Measurements from ENCODE around the gene ELF1. TPM values are rescaled to one million over a fixed set of nuclear protein-coding genes. Genes with fewer than 3 reads are reported as not detected.
"Not testable (repeated sequence)": the region's sequence is repeated elsewhere in the genome, so short reads cannot be mapped to it uniquely, and the experiment has no call there.

ELF1 gene
- total RNA-seq, 2 experiments from 2014 or later, result 159 to 169 TPM

- no peaks in the 10 kb centered on the region for H3K27me3 Mint-ChIP-seq
- H3K4me3 Mint-ChIP-seq, result peak overlapping the region; percentile 88
- DNase-seq, result no peak
- no peaks in the 10 kb centered on the region for H3K9me3 Mint-ChIP-seq
- ChIA-PET CTCF (interaction anchor here (0.7 to 2.2 kb wide), 12 partner anchors 14 to 175 kb away, joined by 3 to 10 read pairs (median 4); no protein-coding TSS in a partner anchor), POLR2A (interaction anchor here (0.8 to 3.3 kb wide), 12 partner anchors 15 to 150 kb away, joined by 3 to 19 read pairs (median 6); partner anchors contain the start of genes ELF1, MRPS31, SLC25A15 and WBP4)
- H3K27ac Mint-ChIP-seq, result peak overlapping the region; percentile 83
- peaks cover 7% of the 10 kb centered on the region for H3K36me3 Mint-ChIP-seq (ENCODE audit: low read depth)
- peaks cover 28% of the 10 kb centered on the region for H3K4me1 Mint-ChIP-seq
Observed at GRCh38 chr13:40920826-40921225, 98.3 kb downstream of the ELF1 start.

- H3K36me3 Mint-ChIP-seq (ENCODE audit: low read depth); H3K4me3 Mint-ChIP-seq; H3K9me3 Mint-ChIP-seq; H3K27me3 Mint-ChIP-seq; DNase-seq; H3K27ac Mint-ChIP-seq: not testable (repeated sequence)
- POLR2A ChIA-PET, result interaction anchor here (1.3 to 3.3 kb wide), 2 partner anchors 14 to 100 kb away, joined by 4 to 19 read pairs; partner anchors contain the start of gene ELF1
- H3K4me1 Mint-ChIP-seq, result peaks cover 28% of the 10 kb centered on the region
- CTCF ChIA-PET, result interaction anchor here (0.8 to 1.8 kb wide), 2 partner anchors 105 to 110 kb away, joined by 3 to 4 read pairs; no protein-coding TSS in a partner anchor
Observed at GRCh38 chr13:40919901-40920300, 99.2 kb downstream of the ELF1 start.

GRCh38 chr13:40916207-40916998 is 102.7 kb downstream of the ELF1 start:
- Mint-ChIP-seq H3K36me3 (ENCODE audit: low read depth) (peaks cover 7% of the 10 kb centered on the region), H3K27me3 (no peaks in the 10 kb centered on the region), H3K27ac (no peak overlapping the region), H3K4me1 (peaks cover 23% of the 10 kb centered on the region), H3K4me3 (no peak overlapping the region), H3K9me3 (no peaks in the 10 kb centered on the region)
- ChIA-PET CTCF (no interaction called here), POLR2A (interaction anchor here (1.6 kb wide), 1 partner anchor 13 kb away, joined by 3 read pairs; no protein-coding TSS in a partner anchor)
- DNase-seq, result no peak

- H3K27ac Mint-ChIP-seq; H3K27me3 Mint-ChIP-seq; DNase-seq; H3K4me3 Mint-ChIP-seq; H3K36me3 Mint-ChIP-seq (ENCODE audit: low read depth); H3K9me3 Mint-ChIP-seq; CTCF ChIA-PET: not testable (repeated sequence)
- POLR2A ChIA-PET, result interaction anchor here (1.6 kb wide), 1 partner anchor 14 kb away, joined by 3 read pairs; no protein-coding TSS in a partner anchor
- H3K4me1 Mint-ChIP-seq, result peaks cover 23% of the 10 kb centered on the region
Observed at GRCh38 chr13:40914863-40915262, 104.3 kb downstream of the ELF1 start.

- Mint-ChIP-seq H3K27me3 (no peaks in the 10 kb centered on the region), H3K36me3 (ENCODE audit: low read depth) (peaks cover 5% of the 10 kb centered on the region), H3K27ac (no peak overlapping the region), H3K9me3 (no peaks in the 10 kb centered on the region), H3K4me3 (no peak overlapping the region), H3K4me1 (peaks cover 17% of the 10 kb centered on the region)
- CTCF ChIA-PET, result no interaction called here
- POLR2A ChIA-PET, result interaction anchor here (1.7 kb wide), 1 partner anchor 141 kb away, joined by 3 read pairs; no protein-coding TSS in a partner anchor
- no peak for DNase-seq
Observed at GRCh38 chr13:40911341-40911740, 107.8 kb downstream of the ELF1 start.

- Mint-ChIP-seq H3K36me3 (ENCODE audit: low read depth) (peaks cover 3% of the 10 kb centered on the region), H3K27ac (no peak overlapping the region), H3K9me3 (no peaks in the 10 kb centered on the region), H3K4me1 (peaks cover 15% of the 10 kb centered on the region), H3K4me3 (no peak overlapping the region), H3K27me3 (no peaks in the 10 kb centered on the region)
- POLR2A ChIA-PET, result interaction anchor here (1.7 kb wide), 1 partner anchor 140 kb away, joined by 3 read pairs; no protein-coding TSS in a partner anchor
- CTCF ChIA-PET, result no interaction called here
- DNase-seq, result no peak
Observed at GRCh38 chr13:40910324-40911050, 108.6 kb downstream of the ELF1 start.

- DNase-seq; H3K36me3 Mint-ChIP-seq (ENCODE audit: low read depth); CTCF ChIA-PET; H3K27ac Mint-ChIP-seq; H3K9me3 Mint-ChIP-seq; H3K27me3 Mint-ChIP-seq; POLR2A ChIA-PET; H3K4me3 Mint-ChIP-seq: not testable (repeated sequence)
- H3K4me1 Mint-ChIP-seq, result peaks cover 15% of the 10 kb centered on the region
Observed at GRCh38 chr13:40909541-40910200, 109.4 kb downstream of the ELF1 start.

- H3K27ac Mint-ChIP-seq, result no peak overlapping the region
- no peaks in the 10 kb centered on the region for H3K27me3 Mint-ChIP-seq
- no peaks in the 10 kb centered on the region for H3K9me3 Mint-ChIP-seq
- ChIA-PET POLR2A (no interaction called here), CTCF (interaction anchor here (1.2 kb wide), 1 partner anchor 13 kb away, joined by 3 read pairs; no protein-coding TSS in a partner anchor)
- no peak overlapping the region for H3K4me3 Mint-ChIP-seq
- no peak for DNase-seq
- H3K4me1 Mint-ChIP-seq, result peaks cover 15% of the 10 kb centered on the region
- H3K36me3 Mint-ChIP-seq (ENCODE audit: low read depth), result peaks cover 6% of the 10 kb centered on the region
Observed at GRCh38 chr13:40908546-40908945, 110.6 kb downstream of the ELF1 start.

GRCh38 chr13:40901032-40901431 is 118.1 kb downstream of the ELF1 start:
- DNase-seq; H3K27me3 Mint-ChIP-seq; H3K36me3 Mint-ChIP-seq (ENCODE audit: low read depth); H3K4me3 Mint-ChIP-seq; CTCF ChIA-PET; H3K9me3 Mint-ChIP-seq; H3K27ac Mint-ChIP-seq; H3K4me1 Mint-ChIP-seq; POLR2A ChIA-PET: not testable (repeated sequence)

- POLR2A ChIA-PET; H3K27me3 Mint-ChIP-seq; H3K27ac Mint-ChIP-seq; CTCF ChIA-PET; H3K9me3 Mint-ChIP-seq; H3K4me3 Mint-ChIP-seq; H3K36me3 Mint-ChIP-seq (ENCODE audit: low read depth); DNase-seq; H3K4me1 Mint-ChIP-seq: not testable (repeated sequence)
Observed at GRCh38 chr13:40900568-40900967, 118.5 kb downstream of the ELF1 start.

GRCh38 chr13:40897053-40897452 is 122.1 kb downstream of the ELF1 start:
- H3K4me3 Mint-ChIP-seq, result no peak overlapping the region

GRCh38 chr13:40895227-40896184 is 123.6 kb downstream of the ELF1 start:
- Mint-ChIP-seq H3K4me1 (no peaks in the 10 kb centered on the region), H3K4me3 (no peak overlapping the region), H3K27ac (no peak overlapping the region), H3K9me3 (peaks cover 3% of the 10 kb centered on the region), H3K27me3 (no peaks in the 10 kb centered on the region), H3K36me3 (ENCODE audit: low read depth) (peaks cover 14% of the 10 kb centered on the region)
- CTCF ChIA-PET, result no interaction called here
- no peak for DNase-seq
- POLR2A ChIA-PET, result no interaction called here

More at GRCh38 chr13:40897053-40897452, 122.1 kb downstream of the ELF1 start:
- CTCF ChIA-PET, result interaction anchor here (0.6 kb wide), 1 partner anchor 142 kb away, joined by 3 read pairs; no protein-coding TSS in a partner anchor
- Mint-ChIP-seq H3K36me3 (ENCODE audit: low read depth) (peaks cover 8% of the 10 kb centered on the region), H3K9me3 (no peaks in the 10 kb centered on the region), H3K27ac (no peak overlapping the region), H3K27me3 (no peaks in the 10 kb centered on the region), H3K4me1 (no peaks in the 10 kb centered on the region)
- POLR2A ChIA-PET, result no interaction called here
- no peak for DNase-seq

All from activated CD4-positive, alpha-beta memory T cell treated with anti-CD3 and anti-CD28 coated beads, Interleukin-2, amount 10 ng/mL, durations not matched to agents 7 days and 5 days (primary cell).